ENCODE results near the gene TSPAN10.

GRCh38 chr17:81630274-81630673 is 6.7 kb upstream of the TSPAN10 start:
- no peak for TF ChIP-seq POLR2A (IDR thresholded peaks at IDR 0.05; ENCODE audit: low read depth, low read length)
- no peak for TF ChIP-seq CTCF (conservative IDR thresholded peaks at IDR 0.05; ENCODE audit: low read depth, low read length)
- TF ChIP-seq MXI1 (IDR thresholded peaks at IDR 0.05; ENCODE audit: borderline replicate concordance, low read depth, low read length) = no peak
- no peak for TF ChIP-seq RFX5 (IDR thresholded peaks at IDR 0.05; ENCODE audit: low read depth, low read length)
- no peak for TF ChIP-seq BHLHE40 (IDR thresholded peaks at IDR 0.05; ENCODE audit: low read depth, low read length)
